CD4-positive, alpha-beta T cell treated with Interleukin-12 subunit alpha and Interleukin-12 subunit beta, for 1 hour (primary cell): Measurements from ENCODE around the gene FGF2.

Source experiments
- DNase-seq: peaks from one replicate; pipeline ENCODE4 v3.0.0-alpha.2; 2020

FGF2 gene

DNA sequence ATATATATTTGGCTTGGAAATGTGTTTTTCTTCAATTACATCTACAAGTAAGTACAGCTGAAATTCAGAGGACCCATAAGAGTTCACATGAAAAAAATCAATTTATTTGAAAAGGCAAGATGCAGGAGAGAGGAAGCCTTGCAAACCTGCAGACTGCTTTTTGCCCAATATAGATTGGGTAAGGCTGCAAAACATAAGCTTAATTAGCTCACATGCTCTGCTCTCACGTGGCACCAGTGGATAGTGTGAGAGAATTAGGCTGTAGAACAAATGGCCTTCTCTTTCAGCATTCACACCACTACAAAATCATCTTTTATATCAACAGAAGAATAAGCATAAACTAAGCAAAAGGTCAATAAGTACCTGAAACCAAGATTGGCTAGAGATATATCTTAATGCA lies 69.6 kb downstream of the FGF2 start:
- DNase-seq: no peak

DNA sequence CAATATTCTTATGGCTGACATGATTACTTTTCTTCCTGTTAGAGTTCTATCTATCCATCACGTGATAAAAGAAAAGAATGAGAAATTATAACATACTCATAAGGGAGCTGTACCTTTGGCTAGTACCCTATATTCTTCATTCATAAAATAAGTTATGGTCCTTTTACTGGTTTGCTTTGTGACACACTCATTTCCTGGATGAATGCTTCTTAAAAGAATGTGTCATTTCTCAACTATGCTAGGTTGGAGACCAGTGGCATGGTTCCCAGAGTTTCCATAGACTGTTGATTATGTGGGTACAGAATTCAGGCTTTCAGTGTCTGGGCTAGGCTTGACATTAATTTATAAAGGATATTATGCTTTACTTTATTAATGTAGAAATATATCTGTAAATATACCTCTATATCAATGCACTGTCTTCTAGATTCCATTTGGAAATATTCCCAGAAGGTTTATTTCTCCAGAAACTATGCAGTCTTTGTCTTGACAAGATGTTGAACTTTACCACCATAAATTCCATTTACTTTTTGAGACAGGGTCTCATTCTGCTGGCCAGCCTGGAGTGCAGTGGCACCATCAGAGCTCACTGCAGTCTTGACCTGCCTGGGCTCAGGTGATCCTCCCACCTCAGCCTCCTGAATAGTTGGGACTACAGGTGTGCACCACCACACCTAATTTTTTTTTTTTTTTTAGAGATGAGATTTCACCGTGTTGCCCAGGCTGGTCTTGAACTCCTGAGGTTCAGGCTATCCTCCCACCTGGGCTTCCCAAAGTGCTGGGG lies 71.9 kb downstream of the FGF2 start:
- DNase-seq: no peak

DNA sequence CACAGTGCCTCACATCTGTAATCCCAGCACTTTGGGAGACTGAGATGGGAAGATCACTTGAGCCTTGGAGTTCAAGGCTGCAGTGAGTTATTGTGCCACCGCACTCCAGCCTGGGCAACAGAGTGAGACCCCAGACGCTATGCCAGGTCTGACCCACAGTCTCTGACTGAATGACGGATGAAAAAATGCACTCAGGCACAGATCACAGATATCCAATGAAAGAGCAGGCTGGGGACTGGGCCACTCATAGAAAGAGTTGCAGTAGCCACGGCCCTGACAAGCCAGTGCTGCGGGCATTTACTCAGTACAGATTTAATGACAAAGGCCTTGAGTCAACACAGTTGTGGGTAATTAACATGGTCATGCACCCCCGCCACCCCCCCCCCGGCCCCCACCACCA lies 73.1 kb downstream of the FGF2 start:
- DNase-seq: no peak

DNA sequence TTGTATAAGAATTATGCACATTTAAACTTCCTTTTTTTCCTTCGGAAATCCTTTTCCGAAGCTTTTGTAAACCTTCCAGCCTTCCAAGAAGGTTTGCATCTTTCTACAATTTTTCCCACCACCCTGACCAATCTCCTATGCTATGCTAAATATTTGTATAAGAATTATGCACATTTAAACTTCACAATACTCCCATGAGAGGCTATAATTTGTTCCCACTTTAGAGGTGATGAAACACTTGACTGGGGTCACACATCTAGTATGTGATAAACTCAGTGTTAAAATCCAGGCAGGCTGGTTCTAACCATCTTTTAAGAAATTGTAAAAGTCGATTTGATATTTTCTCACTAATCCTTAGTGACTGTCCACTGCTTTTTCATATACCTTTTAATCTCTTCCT lies 73.7 kb downstream of the FGF2 start:
- no peak for DNase-seq

DNA sequence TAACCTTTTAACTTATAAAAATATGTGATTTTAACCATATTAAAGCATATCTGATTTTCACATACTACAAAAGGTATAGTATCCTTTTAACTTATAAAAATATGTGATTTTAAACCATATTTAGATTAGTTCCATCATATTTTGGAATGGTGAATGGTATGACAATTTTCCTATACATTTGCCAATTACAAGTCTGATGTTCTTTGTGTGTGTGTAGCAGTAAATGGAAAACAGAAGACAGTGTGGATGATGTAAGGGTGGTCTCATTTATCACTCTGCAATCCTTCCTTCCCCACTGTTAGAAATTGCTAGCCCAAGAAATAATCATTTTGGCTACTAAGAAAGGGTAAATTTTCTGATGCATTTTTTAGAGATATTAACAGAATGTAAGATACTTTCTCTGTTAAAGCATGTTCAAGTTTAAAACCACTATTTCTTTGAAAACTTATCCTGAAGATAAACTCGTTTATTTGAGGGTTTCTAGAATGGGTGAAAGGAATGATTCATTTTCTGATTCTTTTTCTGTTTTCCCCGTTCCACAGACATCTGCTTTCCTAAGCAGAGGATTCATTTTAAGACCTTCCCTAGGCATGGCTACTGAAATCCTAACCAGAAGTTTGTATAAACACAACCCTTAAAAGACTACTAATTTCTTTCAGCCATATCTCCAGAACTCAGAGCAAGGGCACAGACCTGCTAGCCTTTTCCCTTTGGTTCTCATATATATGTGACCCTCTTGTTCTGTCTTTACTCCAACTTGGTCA lies 74.8 kb downstream of the FGF2 start:
- no peak for DNase-seq

DNA sequence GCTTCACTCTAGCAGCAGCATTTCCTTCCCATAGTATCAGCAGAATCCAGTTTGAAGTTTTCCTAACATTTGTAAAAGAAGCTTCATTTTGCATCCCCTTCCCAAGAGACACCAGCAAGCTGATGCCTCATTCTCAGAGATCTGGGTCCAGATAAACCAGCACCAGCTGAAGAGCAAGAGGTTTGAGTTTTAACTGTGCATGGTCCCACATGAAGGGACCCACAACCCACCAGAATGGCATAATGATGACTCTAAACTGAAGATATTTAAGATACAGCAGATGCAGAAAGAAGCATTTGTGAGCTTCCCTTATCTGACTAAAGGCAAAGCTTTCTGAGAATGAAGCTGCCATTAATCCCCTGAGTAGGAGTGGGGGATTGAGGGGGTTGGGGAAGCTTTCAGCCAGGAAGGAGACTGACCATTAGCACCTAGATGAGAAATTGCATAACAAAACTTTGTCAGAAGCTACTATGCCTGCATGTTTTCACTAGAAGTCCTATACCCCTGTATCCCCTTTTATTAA lies 77.2 kb downstream of the FGF2 start:
- DNase-seq: no peak

DNA sequence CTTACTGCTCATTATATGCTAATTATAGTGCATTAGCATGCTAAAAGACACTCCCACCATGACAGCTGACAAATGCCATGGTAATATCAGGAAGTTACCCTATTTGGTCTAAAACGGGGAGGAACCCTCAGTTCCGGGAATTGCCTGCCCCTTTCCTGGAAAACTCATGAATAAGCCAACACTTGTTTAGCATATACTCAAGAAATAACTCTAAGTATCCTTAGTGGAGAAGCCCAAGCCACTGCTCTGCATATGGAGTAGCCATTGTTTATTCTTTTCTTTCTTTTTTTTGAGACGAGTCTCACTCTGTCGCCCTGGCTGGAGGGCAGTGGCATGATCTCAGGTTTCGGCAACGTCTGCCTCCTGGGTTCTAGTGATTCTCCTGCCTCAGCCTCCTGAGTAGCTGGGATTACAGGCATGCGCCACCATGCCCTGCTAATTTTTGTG lies 80.3 kb downstream of the FGF2 start:
- DNase-seq: no peak

DNA sequence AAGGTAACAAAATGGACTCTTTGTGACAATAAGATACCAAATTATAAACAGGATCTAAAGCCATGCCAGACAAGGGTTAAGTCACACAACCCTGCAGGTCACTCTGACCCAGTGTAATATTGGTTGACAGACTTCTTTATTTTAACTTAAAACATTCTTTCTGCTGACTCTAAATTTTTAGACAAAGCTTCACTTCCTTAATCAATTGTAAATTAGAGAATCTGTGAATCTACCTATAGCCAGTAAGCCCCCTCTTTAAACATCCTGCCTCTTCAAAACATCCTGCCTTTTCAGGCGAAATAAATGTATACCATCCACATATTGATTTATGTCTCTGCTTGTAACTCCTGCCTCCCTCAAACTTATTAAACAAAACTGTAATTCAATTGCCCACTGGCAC lies 81.6 kb downstream of the FGF2 start:
- no peak for DNase-seq

DNA sequence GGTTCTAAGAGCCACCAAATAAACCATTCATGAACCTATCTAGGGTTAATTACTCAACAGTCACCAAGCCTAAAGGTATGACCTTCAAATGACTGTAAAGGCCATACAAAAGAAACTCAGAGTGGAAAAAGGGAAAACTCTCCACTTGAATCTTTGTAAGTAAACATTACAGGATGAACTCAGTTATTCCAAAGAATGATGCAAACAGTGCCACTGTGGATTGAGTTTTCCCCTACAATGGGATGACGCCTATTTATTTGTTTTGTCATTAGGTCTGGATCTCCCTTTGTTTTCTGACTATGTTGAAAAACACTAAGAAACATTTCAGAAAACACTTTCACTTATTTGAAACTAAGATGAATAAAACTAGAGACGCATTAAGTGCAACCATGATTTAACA lies 83.1 kb downstream of the FGF2 start:
- no peak for DNase-seq

DNA sequence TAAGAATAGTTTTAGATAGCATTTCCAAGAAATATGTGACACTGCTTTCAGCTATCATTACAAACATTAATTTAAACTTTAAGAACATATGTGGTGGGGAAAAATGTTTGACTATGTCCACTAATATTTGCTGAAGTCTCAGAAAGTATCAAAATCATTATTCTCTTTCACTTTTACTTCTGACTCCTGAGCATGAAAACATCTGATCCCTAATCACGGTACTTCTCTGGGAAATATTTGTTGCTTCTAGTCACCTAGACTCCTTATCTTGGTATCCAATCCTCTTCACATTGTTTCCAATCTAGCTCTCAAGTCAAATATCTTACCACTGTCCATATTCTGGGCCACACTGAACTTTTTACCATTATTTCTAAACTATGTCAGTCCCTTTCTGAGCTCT lies 85.0 kb downstream of the FGF2 start:
- no peak for DNase-seq

DNA sequence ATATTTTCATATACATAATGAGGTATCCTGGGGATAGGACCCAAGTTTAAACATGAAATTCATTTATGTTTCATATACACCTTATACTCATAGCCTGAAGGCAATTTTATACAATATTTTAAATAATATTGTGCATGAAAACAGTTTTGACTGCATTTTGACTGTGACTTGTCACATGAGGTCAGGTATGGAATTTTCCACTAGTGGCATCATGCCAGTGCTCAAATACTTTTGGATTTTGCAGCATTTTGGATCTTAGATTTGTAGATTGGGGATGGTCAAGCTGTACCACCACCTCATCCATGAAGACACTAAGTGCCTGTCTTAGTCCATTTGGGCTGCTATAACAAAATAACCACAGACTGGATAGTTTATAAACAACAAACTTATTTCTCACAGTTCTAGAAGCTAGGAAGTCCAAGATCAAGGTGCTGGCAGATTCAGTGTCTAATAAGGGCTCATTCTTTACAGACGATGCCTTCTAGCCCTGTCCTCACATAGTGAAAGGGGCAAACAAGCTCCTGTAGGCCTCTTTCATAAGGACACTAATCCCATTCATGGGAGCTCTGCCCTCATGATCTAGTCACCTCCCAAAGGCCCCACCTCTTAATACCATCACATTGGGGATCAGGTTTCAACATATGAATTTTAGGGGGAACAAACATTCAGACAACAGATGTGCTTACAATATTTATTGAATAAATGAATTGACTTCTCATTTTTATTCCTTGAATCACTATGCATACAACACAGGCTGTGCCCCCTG lies 86.4 kb downstream of the FGF2 start:
- no peak for DNase-seq

DNA sequence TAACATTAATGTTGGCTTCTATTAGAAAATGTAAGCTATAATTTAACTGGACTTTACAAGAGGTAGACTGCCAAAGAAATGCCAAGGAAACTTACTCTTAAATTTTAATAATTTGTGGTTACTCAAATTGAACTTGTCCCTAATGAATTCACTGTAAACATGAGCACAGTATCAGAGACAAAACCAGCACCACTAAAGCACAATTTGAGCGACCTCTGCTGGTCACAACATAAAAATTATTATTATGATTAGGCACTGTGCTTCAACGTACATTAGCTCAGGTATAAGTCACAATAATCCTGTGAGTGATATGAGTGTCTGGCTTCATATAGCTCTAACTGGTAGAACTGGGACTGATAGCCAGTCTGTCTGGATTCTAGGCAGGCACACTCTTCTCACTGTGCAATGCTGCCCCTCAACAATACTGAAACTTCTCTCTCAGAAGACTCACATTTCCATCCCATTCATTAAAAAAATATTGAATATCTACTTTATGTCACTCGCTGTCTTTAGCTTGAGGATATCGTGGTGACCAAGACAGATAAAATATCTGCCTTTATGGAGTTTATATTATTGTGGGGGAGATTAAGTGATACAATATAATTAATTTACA lies 87.8 kb downstream of the FGF2 start:
- peak; percentile 68 for DNase-seq

DNA sequence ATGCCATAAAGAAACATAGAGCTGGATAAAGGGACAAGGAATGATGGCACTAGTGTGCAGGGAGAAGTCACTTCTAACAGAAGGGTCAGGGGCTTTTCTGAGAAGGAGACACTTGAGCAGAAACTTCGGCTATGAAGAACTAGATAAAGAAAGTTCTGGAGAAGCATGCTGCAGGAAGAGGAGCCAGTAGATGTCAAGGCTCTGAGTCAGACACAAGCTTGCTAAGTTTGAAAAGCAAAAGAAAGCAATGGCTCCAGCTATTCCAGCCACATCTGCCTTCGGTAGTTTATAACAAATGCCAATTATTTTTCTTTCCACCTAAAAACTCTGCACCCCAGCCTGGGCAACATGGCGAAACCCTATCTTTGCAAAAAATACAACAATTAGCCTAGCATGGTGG lies 88.3 kb downstream of the FGF2 start:
- DNase-seq: no peak

DNA sequence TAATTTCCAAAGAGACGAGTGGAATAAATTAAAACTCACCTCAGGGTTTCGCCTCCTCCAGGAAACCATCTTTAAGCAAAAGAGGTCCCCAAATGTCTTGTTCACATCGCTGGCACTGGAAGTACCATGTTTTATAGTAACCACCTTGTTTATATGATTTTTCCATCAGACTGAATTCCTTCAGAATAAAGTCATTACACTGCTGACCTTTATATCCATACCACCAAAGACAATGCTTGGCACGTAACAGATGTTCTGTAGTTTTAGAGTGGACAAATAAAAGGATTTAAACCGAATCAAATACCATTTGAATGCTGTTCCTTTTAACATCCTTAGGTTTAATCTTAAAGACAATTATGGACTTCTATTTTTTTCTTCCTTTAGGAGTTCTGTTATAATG lies 91.1 kb downstream of the FGF2 start:
- no peak for DNase-seq

DNA sequence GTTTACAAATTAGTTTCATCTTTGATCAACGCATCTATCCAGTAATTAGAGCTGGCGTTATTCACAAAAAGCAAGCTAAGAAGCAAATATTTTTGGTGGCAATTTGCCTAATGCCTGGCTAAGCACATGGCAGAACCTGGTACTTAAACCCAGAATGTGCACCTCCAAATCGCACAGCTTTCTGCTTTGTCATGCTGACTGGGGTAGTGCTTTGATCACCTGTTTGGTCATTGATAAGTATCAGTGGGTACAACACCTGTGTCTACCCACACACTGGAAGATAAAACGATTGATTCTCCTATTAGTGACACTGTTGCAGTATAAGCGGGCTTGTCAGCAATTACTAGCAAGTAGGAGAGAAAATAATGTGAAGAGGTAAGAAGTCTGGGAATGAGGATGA lies 93.8 kb downstream of the FGF2 start:
- no peak for DNase-seq

DNA sequence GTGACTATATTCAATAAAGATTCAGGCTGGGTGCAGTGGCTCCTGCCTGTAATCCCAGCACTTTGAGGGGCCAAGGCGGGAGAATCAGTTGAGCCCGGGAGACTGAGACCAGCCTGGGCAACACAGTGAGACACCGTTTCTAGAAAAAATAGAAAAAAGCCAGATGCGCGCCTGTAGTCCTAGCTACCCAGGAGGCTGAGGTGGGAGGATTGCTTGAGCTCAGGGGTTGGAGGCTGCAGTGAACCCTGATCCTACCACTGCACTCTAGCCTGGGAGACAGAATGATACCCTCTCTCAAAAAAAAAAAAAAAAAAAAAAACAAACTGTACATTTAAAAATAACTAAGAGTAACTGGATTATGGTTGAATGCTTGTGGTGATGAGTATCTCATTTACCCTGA lies 94.7 kb downstream of the FGF2 start:
- no peak for DNase-seq

DNA sequence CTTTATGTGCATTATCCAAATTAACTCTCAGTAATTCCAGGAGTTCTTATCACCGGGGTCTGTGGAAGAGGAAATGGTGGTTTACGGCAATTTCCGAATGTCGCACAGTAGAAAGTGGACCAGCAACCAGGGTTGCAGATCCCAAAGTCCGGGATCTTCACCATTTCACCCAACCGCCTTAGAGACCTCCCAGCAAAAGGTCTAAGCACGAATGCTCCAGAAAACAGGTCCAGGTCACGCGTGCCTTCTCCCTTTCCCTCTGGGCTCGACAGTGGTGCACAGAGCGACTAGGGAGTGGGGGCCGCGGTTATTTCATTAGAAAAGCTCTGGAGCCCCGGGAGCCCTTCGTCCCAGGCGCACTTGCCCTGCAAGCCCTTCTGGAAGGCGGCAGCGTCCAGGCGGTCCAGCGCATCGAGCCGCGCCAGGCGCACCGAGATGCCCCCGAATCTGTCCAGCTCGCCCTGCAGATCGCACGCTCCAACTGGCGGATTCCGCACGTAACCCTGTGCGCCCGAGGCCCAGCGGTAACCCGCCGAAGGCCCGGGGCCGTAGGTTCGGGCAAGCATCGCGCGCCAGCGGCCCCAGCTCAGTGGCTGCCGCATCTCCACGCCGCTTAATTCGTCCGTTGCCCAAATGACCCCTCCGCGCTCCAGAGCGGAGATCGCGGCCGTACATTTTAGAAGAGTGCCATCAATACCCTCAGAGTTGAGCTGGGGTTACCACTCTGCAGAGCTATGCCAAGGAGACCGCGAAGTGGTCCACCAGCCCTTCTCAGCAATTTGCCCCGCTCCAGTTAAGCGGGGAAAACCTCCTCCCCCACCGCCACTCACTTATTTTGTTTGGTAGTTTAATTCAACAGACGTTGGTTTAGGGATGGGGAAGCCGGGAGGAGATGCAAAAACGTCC lies 95.6 kb downstream of the FGF2 start, which contains the start of gene NUDT6:
Gene NUDT6, minus strand, starts transcription at position 627 of the 906 bp plus-strand sequence. Its CDS starts 25 bp downstream, at position 602.
- peak; percentile 33 for DNase-seq

DNA sequence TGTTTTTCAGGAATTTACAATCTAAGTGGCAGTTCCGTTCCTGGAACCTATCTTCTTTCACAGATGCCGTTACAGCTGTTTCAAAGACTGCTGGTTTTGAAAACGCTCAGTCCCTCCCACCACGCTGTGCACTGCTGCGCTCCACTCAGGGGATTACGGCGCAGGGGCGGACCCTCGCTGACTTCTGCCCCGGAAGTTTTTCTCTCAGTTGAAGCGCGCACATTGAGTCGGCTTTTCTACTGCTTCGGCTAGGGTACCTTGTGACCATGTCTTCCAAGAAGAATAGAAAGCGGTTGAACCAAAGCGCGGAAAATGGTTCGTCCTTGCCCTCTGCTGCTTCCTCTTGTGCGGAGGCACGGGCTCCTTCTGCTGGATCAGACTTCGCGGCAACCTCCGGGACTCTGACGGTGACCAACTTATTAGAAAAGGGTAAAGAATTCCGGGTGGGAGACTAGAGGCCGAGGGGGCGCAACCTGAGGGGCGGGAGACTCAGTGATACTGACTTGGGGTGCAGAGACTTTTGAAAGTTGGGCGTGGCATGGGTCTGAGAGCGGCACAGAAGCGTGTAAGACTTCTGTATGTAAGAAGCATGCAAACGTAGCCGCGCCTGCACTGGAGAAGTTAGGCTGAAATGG lies 96.4 kb downstream of the FGF2 start:
- peak; percentile 88 for DNase-seq

DNA sequence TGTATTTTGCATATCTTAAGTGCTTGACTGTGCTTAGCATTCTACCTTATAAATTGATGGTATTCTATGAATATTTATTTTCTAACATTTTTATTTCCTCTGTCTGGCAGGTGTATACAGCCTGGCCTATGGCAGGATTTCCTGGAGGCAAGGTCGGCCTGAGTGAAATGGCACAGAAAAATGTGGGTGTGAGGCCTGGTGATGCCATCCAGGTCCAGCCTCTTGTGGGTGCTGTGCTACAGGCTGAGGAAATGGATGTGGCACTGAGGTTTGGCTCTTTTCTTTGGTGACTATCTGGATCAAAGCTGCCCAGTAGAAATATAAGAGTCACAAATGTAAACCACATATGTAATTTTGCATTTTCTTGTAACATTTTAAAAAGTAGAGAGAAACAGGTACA lies 102.3 kb downstream of the FGF2 start:
- no peak for DNase-seq

DNA sequence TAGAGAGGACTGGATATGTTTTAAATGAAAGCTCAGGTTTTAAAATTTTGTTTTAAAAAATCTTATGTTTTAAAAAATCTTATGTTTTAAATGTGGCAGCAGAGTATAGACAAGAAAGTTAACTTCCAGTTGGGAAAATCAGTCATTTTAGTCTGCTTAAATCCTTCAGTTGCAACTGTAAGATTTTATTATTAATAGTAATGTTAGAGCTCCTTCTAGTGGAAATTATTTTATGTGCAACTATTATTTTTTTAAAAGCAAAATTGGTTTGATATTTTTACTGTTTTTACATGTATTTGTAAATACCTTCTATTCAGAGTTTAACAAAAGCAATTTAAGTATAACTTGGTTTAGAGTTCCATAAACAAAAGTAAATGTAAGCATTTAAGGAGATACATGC lies 104.2 kb downstream of the FGF2 start:
- peak; percentile 6 for DNase-seq

DNA sequence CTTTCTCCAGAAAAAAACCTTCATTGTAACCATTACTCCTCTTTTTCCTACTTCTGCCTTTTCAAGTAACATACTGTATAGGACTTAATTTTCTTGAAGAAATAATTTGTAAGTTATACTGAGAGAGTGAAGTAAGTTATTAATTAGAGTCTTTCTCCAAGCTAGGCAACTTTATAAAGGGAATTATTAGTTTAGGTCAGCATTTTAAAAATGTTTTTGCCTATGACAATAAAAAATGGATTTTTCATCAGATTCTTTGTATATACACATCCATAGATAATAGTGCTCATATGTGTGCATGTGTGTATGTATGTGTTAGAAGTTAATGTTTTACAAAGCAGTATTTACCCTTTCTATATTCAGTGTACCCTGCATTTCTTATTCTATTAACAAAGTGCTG lies 106.1 kb downstream of the FGF2 start:
- DNase-seq: no peak
